NCI-H1694 treated with DMSO at 0.1 percent for 48 hours (cell line): ENCODE measurements around the gene CTNND2.

Source experiments
- DNase-seq: peaks from one replicate; lab custom pipeline; 2025; lab: John Stamatoyannopoulos, UW

CTNND2 gene, protein sequence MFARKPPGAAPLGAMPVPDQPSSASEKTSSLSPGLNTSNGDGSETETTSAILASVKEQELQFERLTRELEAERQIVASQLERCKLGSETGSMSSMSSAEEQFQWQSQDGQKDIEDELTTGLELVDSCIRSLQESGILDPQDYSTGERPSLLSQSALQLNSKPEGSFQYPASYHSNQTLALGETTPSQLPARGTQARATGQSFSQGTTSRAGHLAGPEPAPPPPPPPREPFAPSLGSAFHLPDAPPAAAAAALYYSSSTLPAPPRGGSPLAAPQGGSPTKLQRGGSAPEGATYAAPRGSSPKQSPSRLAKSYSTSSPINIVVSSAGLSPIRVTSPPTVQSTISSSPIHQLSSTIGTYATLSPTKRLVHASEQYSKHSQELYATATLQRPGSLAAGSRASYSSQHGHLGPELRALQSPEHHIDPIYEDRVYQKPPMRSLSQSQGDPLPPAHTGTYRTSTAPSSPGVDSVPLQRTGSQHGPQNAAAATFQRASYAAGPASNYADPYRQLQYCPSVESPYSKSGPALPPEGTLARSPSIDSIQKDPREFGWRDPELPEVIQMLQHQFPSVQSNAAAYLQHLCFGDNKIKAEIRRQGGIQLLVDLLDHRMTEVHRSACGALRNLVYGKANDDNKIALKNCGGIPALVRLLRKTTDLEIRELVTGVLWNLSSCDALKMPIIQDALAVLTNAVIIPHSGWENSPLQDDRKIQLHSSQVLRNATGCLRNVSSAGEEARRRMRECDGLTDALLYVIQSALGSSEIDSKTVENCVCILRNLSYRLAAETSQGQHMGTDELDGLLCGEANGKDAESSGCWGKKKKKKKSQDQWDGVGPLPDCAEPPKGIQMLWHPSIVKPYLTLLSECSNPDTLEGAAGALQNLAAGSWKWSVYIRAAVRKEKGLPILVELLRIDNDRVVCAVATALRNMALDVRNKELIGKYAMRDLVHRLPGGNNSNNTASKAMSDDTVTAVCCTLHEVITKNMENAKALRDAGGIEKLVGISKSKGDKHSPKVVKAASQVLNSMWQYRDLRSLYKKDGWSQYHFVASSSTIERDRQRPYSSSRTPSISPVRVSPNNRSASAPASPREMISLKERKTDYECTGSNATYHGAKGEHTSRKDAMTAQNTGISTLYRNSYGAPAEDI (N-terminal part only)

DNA sequence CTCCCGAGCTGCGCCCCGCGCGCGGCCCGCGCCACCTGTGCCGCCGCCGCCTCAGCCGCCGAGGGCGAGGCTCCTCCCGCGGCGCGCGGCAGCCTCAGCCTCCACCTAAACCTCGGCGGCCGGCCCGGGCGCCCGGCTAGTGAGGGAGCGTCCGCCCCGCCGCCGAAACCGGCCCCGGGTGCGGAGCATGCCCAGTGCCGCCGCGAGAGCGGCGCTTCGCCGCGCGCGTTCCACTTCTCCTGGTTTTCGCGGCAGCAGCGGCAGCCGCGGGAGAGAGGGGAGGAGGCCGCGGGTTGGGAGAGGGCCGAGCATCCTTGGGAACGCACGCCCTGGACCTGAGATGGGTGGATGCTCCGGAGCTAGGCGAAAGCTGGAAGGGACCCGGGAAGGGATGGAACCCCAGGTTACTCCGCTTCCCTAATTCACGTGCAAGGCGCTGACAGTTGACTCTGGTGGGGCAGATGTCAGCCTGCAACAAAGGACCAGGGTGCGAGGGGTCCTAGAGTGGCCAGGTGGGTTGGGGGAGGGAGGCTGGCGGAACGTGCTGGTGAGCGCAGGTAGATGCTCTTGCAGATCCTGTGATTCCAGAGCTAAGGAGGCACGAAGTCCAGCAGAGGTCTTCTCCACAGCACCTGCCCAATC lies at the start of gene CTNND2:
CTNND2 (minus strand) TSS at position 182 of the 642 bp plus-strand sequence. CDS start 593 bp downstream, outside the sequence.
- peak; percentile 82 for DNase-seq

DNA sequence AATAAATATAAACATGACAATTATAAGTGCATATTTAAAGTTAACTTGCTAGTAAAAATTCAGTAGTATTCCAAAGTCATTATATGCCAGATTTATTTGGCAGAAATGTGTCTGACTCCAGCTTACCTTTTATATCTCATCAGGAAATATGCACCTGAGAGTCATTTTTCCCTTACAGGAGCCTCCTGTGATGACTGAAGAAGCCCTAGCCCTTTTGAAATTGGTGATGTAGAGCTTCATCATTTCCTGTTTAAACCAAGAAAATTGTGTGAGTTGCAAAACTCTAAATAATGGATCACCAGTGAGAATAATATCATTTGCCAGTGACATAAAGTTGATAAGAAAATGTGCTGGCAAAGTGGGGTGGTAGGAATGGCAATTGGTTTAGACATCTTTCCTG lies 42.1 kb upstream of the CTNND2 start:
- DNase-seq = no peak

DNA sequence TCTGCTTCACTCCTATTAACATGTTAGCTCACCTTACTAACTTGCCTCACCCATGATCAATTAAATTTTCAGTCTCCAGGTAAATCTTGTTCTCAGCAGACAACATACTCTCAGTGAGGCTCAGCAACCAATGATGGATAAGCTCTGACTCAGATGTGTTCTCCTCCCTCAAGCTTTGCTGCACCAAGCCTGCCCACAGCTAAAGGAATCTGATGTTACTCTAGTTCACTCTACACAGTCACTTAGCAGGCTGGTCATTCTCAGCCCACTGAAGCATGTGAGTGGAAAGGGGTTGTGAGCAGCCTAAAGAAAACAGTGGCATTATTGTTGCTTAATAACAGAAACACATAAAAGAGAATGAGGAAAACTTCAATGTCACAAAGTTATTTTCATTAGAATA lies 37.3 kb upstream of the CTNND2 start:
- no peak for DNase-seq

DNA sequence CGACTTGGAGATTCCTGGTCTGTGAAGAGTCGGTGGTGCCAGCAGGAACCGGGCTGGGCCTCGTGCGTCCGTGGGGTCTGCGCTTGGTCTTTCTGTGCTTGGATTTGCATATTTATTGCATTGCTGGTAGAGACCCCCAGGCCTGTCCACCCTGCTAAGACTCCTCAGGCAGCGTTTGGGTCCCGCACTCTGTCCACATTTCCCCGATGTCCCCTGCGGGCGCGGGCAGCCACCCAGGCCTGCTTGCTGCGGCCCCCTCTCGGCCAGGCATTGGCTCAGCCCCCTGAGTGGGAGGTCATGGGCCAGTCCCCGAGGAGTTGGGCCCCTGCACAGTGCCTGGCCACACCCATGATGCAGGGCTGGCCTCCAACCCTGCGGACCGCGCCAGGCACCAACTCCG lies 27.4 kb upstream of the CTNND2 start:
- no peak for DNase-seq

DNA sequence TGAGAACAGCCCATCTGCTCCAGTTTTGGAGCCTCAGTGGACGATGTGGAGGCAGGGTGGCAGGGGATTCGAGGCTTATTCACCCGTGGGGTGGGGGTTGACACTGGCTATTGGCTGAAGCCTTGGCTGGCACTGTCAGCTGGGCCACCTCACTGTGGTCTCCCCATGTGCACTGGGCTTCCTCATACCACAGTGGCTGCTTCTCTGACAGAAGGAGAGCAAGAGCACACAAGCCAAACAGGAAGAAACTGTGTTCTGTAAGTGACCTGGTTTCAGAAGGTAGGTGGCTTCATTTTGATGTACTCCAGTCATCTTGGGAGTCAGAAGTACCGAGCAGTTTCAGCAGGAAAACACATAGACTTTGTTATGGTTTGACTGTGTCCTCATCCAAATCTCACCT lies 24.7 kb upstream of the CTNND2 start:
- no peak for DNase-seq

DNA sequence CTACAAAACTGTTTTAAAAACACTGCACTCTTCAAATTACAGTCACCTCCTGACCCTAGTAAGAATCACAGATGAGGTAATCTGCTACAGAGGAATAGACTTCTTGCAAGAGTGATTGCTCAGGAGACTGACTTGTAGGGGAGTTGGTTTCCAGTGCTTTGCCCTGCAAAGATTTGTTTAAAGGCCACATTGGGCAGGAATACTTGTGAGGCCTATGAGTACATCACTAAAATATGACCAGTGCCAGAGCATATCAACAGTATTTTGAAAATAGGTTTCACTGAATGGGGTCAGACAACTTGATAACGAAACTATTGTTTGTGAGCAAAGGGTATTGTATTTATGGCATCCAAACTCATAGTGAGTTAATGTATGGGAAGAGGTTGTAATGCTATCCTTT lies 21.5 kb upstream of the CTNND2 start:
- no peak for DNase-seq

DNA sequence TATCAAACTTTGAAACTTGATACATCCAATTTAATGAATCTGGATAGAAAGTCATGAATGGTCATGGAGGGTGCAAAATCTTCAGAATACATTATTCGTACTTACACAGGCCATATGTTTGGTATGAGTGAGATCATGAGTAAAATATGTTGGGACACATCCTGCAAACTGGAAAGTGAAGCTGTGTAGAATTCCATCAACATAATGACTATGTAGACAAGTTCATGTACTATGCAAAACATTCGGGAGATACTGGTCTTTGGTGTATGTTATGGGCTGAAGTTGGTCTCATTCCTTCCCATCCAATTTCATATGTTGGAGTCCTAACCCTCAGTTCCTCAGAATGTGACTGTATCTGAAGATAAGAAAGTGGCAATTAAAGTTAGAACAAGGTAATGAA lies 18.1 kb upstream of the CTNND2 start:
- DNase-seq = no peak

DNA sequence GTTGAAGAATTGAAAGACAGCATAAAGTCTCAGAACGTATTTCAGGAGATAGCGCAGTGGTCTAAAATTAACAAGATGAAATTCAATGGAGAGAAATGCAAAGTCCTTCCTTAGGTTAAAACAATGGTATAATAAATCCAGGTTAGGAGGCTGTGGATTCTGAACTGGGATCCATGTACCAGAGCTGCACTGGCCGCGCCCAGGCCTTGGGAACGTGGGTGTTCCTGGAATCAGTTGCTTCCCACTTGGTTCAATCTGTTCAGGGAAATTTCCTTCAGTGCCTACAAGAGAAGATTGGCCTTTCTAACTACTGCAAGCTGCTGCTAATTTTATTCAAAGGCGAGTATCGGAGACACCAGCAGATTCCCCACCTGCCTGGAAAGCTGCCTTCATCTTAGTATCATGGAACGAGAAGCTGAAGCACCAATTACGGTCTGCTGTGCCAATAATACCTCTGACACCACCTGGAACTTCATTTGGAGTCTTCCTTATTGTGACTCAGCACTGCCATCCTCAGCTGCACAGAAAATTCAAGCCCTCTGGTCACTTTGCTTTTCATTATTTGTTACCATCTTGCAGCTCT lies 14.3 kb upstream of the CTNND2 start:
- no peak for DNase-seq

DNA sequence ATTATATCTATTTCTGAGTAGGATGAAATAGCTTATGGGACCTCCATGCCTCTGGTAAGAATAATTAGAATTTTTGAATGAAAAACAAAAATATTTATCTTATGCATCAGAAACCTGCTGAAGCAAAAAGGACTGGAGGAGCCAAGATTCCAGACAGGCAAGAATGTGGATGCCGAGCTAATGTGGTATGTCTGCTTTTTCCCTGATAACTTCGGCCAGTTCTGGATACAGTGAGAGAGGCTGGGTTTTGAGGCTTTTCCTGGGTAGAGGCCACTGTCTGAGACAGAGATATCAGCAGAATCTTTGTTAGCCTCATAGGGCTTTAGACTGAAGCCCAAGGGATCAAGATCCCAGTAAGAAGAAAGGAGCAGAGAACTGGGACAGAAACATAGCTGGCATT lies 5.2 kb upstream of the CTNND2 start:
- DNase-seq = no peak

DNA sequence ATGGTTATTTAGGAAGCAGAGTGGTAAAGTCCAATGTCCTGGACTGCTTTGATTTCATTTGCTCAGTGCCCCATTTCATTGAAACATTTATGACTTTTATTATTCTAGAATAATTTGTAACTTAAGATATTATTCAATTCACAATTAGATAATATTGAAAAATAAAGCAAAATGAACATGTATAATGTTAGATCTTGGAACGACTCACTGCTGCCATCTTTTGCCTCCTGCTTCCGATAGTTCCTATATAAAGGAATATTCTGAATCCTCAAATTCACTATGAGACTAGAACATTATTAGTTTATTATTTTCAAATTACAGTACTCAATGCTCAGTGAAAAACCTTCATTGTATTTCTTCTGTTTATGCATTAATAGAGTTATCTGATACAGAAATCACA lies 2.3 kb upstream of the CTNND2 start:
- DNase-seq = no peak

DNA sequence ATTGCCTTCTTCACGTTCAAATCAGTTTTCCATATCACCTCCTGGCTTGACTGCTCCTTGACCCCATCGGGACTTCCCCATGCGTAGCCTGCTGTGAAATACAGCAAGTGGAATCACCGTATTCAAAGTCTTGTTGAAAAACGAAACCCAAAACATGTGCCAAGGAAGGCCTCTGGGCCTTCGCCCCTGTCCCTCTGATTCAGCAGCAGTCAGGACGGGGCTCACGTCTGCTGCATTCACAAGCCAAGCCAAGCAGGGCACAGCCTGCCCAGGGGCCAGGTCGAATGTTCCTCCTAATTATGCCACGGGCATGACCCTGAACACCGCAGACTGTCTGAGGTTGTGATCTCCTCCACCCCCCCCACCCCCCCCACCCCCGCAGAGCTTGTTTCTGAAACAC lies 960 bp upstream of the CTNND2 start:
- DNase-seq = no peak

DNA sequence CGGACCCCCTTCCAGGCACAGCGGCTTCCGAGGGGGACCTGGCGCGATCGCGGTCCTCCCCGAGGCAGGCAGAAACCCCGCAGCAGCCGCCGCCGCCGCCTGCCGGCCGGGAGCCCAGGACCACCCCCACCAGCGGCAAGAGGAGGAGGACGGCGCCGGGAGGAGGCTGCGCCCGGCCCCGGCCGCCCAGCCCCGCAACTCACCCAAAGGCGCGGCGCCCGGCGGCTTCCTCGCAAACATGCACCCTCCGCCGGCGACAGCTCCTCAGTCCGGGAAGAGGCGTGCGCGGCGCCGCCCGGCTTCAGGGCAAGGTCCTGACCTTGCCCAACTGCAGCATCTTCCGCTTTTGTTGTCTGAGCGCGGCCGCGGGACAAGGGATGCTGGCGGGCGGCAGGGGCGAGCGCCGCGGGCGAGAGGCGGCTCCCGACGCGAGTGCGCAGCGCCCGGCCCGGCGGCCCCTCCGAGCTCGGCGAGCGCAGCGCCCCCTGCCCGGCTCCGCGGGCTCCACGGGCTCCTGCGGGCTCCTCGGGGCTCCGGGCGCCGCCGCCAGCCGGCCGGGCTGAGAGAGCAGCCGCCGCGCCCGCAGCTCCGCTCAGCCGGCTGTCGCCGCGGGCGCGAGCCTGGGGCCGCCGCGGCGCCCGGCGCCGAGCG lies 507 bp downstream of the CTNND2 start:
- peak; percentile 28 for DNase-seq

DNA sequence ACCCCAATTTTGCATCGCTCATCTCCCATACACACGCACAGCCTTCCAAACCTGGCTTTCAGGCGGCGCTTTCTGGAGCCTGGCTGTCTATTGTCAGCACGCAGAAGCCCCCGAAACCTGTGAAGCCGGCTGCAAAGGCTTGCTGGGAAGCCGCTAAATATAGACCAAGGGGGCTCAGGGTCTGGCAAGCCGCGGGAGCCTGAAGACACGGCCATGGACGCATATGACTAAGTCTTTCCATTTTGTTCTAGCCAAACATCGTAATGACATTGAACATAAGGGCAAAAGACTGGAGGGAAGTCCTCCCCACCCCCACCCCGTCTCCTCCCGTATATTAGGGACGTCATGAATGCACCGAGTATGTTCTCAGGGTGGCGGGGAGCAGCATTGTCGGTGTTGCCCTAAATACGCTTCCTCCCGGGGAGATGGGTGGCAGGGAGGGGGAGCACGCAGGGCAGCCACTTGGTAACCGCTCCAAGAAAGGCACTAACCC lies 1.1 kb downstream of the CTNND2 start:
- DNase-seq = peak; percentile 59

DNA sequence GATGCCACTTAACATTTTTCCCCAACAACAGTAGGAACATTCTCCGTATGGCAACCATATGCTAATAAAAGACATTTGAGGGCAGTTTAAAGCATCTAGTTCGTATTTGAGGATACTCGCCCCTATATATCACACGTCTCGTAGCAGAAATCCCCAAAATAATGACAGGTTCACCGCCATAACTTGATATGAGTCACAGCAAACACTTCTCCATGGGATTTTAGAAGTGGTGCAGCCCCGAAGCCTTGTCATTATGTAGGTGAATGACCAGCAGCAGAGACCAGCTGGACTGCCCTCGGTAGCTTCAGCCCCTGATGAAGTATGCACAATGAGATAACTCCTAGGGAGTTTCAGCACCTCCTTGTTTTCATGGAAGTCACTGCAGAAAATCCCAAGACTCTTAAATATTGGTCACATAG lies 2.0 kb downstream of the CTNND2 start:
- no peak for DNase-seq

DNA sequence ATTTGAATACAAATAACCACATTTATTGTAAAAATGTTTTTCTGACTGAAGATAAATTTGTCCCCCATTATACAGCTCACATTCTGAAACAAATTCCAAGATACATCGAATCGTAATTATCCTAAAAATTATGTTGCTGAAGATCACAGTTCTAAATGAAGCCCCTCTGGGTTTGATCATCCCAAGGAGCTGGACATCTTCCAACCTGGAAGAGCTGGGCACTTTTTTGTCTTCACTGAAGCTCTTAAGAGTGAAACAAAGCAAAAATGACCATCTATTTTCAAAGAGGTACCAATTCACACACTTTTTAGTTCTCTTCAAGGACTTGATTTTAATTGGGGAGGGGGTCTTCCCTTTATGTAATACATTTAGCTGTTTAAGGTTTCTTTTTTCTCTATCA lies 5.5 kb downstream of the CTNND2 start:
- DNase-seq = no peak

DNA sequence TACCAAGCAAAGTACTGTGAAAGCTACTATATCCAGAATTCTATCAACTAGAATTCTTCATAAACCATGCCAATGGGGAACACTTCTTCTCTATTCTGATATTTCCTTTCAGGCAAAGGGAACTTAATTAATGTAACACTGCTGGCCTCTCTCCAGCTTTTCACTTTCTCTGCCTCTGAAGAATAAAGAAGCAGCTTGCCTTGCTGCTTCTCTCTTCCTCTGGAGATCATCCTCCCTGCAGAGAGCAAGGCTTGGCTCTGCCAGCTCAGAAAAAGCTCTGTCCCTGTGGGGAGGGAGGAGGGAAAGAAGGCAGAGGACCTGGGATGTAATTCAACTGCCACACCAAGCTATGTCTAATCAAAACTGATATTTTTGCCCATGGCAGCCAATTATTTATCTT lies 6.5 kb downstream of the CTNND2 start:
- no peak for DNase-seq

DNA sequence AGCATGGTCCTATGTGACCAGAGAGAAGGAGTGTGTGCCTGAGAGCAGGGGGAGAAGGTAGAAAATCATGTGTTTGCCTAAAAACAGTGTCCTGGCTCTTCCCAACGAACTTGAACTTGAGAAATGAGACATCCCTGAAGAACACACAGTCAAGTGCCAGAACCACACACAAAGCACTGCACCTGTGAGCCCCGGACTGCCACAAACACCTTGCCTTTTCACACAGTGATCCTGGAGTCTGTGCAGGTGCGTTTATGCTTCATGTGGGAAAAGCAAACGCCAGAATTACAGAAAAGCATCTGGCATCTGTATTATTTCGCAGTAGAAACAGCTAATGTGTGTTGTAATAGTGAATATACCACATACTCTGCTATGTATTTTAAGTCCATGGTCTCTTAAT lies 9.3 kb downstream of the CTNND2 start:
- no peak for DNase-seq

DNA sequence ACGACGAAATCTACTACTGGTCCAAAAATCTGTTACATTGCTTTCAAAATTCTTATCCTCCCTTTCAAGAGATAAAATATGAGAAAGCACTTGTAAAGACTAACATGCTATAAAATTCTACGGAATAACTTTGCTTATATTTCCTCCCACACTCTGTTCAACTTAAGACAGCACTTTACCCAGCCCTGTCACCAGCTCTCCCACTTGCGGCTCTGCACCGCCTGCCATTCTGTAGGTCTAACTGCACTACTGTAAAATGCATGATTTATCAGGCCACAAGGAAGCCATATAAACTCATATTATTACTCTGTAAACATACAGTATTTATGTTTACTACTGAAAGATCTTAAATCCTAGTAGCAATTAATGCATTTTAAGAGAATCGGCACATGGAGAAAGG lies 11.4 kb downstream of the CTNND2 start:
- DNase-seq = no peak

DNA sequence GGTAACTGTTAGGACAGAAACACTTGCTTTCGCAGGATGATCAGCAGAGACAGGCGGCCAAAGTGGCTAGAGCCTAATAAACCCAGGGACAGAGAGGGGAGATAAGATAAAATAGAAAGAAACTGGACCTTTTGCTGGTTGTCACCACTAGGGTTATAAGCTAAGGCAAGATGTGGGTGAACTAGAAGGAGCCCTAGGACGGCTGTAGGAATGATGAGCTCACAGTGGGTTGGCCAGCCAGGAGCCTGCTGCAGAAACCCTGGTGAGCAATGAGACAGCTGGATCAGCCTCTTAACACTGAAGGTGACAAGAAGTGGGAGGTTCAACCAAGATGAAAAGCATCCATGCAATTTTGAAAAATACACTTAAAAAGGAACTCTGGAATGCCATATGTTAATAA lies 13.5 kb downstream of the CTNND2 start:
- no peak for DNase-seq

DNA sequence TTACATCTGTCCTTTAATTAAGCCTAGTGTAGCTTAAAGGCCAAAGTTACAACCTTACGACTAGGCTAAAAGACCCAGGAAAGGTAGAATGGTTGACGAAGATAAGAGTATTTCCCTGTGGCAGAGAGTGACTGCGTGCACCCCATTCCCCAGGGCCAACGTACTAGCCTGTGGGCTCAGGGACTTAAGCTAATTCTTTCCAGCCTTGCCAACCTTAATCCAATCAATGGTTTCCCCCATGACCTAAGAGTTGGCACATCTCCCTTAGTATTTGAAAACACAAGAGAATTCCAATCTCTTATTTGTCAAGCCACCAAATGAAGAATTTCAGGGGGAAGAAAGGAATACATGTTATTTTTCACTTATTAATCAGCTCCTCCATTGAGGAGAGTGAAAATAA lies 16.0 kb downstream of the CTNND2 start:
- no peak for DNase-seq

DNA sequence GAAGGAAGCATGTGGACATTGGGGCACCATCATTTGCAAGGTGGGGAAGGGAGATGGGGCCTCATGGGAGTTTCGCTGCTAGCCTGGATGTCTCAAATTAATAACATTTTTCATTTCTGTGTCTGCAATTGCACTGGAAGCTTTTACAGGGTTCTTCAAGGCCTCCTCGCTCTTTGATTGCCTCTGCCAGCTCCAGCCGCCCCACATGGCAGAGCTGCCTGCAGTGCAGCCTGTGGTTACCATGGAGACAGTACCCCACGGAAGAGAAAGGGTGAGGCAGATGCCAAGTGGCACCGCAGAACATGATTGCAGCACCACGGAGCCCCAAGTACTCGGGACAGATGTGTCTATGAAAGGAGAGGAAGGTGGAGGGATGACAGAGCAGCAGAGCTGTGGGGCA lies 25.4 kb downstream of the CTNND2 start:
- DNase-seq = peak; percentile 64
